GM12875 (cell line): ENCODE data around the gene FZD8.

Experiments
- H3K4me3 ChIP-seq: one replicate; pipeline ENCODE4 v1.5.1; 2011; ENCODE audit warnings: low read depth, low read length, control low read depth
- TF ChIP-seq, protein P1 (sequence below): IDR thresholded peaks from 2 replicates; pipeline ENCODE4 v1.5.1; 2011; ENCODE audit warnings: low read depth, mild to moderate bottlenecking, control low read depth, inconsistent platforms, low read length, moderate library complexity, borderline replicate concordance; ENCODE audit not compliant: insufficient read depth

The FZD8 gene

DNA sequence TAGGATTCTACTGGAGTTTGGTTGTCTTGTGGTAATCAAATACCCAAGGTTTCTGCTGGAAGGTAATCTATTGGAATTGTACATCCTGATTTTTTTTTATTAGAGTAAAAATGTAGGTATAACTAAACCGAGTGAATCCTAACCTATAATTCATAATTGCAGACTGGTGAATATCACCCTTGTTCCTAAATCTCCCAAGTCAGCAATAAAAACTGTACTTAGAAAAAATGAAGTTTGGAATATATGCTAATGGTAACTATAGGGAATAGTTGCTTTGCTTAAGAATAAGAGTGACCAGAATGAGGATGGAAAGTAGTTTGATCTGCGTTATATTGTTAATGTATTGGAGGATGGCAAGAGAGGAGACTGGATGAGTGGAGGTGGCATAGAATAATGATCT is 10.7 kb upstream of the FZD8 start:
- H3K4me3 ChIP-seq: no peak overlapping the region
- TF ChIP-seq, protein P1, sequence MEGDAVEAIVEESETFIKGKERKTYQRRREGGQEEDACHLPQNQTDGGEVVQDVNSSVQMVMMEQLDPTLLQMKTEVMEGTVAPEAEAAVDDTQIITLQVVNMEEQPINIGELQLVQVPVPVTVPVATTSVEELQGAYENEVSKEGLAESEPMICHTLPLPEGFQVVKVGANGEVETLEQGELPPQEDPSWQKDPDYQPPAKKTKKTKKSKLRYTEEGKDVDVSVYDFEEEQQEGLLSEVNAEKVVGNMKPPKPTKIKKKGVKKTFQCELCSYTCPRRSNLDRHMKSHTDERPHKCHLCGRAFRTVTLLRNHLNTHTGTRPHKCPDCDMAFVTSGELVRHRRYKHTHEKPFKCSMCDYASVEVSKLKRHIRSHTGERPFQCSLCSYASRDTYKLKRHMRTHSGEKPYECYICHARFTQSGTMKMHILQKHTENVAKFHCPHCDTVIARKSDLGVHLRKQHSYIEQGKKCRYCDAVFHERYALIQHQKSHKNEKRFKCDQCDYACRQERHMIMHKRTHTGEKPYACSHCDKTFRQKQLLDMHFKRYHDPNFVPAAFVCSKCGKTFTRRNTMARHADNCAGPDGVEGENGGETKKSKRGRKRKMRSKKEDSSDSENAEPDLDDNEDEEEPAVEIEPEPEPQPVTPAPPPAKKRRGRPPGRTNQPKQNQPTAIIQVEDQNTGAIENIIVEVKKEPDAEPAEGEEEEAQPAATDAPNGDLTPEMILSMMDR: no peak

DNA sequence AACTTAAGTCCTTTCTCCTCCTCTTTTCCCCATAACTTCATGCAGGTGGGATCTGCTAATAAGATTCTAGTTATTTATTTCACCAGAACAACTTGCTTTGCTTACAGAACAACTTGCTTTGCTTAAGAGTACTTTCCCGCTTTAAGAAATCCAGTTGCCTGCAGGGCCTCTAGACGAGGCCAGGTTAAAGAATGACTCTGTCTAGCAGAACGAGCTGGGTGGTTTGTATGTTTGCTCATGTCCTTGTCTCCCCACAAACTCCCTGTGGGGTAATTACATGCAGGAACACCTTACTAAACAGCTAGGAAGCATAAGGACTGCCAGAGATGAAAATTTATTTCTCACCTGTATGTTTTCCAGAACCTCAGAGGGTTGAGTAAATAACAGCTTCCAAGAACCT is 8.8 kb upstream of the FZD8 start:
- TF ChIP-seq, protein P1: no peak
- H3K4me3 ChIP-seq: no peak overlapping the region

DNA sequence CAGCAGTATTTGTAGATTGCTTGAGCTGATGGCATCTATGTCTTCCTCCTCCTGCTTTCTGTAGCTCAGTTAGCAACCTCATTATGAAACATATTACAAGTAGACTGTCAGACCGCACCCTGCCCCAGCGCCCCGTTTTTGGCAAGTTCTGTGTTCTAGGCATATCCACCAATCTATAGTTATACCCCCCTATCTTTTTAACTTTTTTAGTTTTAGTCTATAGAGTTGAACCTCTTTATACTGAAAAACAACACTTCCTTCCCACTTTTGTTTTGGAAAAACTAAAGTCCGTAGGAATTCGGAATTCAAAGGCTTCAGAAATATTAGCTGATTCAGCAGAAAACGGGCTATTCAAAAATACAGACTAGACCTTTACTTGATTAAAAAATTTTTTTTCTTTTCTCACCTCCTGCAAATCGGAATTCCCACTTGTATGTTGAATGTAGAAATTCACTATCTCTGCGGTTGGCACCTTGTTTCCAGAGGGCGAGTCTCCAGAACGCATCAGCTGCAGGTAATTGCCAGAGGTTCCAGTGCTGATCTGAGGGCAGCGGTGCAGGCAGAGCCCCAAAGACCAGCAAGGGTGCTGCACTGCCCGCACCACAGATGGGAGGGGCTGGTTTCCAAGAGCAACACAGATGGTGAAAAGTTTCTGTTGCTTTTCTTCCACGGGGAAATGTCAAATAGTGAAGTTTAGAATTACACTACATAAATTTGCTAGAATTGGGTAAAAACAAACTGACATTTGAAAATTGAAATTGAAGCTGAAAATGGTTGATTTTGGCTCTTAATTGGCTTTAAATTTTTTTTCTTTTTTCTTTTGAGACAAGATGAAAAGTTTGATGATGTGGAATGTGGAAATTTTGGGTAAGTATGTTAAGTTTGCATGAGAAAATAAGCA is 2.2 kb upstream of the FZD8 start:
- TF ChIP-seq, protein P1: no peak
- no peak overlapping the region for H3K4me3 ChIP-seq

DNA sequence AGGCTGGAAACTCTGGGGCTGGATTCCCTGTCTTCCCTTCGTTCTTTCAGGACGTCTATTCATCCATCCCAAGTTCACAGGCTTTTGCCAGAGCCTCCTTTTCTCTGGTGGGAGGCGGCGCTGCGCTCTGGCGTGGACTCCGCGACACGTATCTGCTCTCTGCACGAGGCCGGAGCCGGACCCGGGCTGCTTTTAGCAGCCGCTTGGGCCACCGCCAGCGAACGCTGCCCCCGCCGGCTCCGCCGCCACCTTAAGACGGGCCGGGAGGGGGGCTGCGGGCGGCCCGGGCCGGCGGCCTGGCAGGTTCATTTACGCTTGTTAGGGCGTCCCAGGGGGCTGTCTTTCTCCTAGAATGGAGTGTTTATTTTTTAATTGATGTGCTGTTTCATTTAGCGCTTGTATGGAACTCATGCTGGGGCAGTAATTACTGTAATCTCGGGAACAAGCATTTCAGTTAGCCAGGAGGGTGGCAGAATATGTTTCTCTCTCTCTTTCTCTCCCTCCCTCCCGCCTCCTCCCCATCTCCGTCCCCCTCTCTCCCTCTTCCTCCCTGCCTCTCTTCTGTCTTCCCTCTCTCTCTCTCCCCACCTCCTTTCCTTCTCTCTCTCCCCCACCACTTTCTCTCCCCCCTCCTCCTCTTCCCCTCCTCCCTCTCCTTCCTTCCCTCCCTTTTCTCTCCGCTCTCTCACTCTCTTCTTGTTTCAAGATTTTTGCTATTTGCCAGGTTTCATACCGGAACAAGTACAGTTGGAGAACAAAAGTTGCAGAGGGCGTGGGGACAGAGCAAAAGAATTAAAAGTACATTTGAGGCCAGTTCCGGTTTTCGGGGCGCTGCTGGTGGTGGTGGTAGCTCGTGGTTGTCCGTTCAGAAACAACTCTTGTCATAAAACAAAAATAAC is 1.3 kb upstream of the FZD8 start:
- no peak overlapping the region for H3K4me3 ChIP-seq

DNA sequence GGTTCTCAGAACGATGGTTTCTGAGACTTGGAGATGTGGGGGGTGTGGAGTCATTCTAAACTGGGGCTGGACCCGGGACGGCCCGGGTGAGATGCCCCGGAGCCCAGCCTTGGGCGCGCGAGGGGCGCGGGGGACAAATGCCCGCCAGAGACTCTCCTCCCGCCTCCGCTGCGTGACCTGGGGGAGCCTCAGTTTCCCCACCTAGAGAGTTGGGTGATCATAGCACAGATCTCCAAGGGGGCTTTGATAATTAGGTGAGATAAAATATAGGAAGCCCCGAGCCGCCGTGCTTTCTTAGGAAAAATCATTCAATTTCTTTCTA is 658 bp upstream of the FZD8 start:
- TF ChIP-seq, protein P1: no peak
- no peak overlapping the region for H3K4me3 ChIP-seq

More for the DNA sequence above, 1.3 kb upstream of the FZD8 start:
- TF ChIP-seq, protein P1: no peak

DNA sequence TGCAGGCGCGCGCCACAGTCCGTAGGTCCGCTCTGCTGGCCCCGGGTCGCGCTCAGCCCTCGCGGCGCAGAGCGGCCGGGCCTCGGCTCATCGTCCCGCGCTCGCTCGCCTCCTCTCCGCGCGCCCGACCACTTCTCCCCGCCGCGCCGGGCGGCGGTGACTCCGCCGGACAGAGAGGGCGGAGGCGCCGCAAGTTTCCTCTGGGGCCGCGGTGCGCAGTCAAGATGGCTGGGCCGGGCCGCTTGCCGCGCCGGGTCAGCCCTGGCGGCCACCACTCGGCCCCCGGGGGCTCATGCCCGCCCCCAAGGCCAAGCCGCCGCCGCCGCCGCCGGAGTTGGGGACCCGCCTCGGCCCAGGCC is 441 bp downstream of the FZD8 start:
- peak overlapping the region; percentile 61 for H3K4me3 ChIP-seq
- TF ChIP-seq, protein P1: no peak
